Prostate gland (tissue), 2 donors: Measurements from ENCODE around the gene CPLX1. TPM values are rescaled to one million over a fixed set of nuclear protein-coding genes. Genes with fewer than 3 reads are reported as not detected.

Source experiments
- DNase-seq: peaks from one replicate; pipeline ENCODE4 v3.0.0-alpha.2; 2019; ENCODE audit warnings: low spot score
- H3K27ac ChIP-seq, 2 donors: fragments of 200-600 bp; sonication (generic); 2 replicates each; pipeline ENCODE4 v1.5.1; 2017 to 2019
- H3K27me3 ChIP-seq: fragments of 200-600 bp; sonication (generic); replicated peaks from 2 replicates; pipeline ENCODE4 v1.5.1; 2019; ENCODE audit not compliant: insufficient read depth
- H3K36me3 ChIP-seq, 2 donors: fragments of 200-600 bp; sonication (generic); 1 replicate in 1 of 2; 2 replicates in 1 of 2; pipeline versions ENCODE4 v1.5.1 to v1.8.1; 2017 to 2019
- H3K4me1 ChIP-seq: fragments of 200-600 bp; sonication (generic); replicated peaks from 2 replicates; pipeline ENCODE4 v1.5.1; 2019
- H3K4me3 ChIP-seq, 2 donors: fragments of 200-600 bp; sonication (generic); 2 replicates each; pipeline ENCODE4 v1.5.1; 2017 to 2019
- H3K9me3 ChIP-seq: fragments of 200-600 bp; sonication (generic); 2 replicates; pipeline ENCODE4 v1.5.1; 2017
- CTCF ChIP-seq, 4 experiments: fragments of 200-600 bp in 2 of 4; fragments of 450-650 bp in 2 of 4; sonication (generic) in 2 of 4; IDR thresholded peaks; 1 replicate in 3 of 4; 2 replicates in 1 of 4; pipeline ENCODE4 v1.5.1; 2016 to 2019; ENCODE audit warnings: antibody characterized with exemption in 4 of 4, mild to moderate bottlenecking in 2 of 4, moderate library complexity in 2 of 4
- POLR2A ChIP-seq: fragments of 450-650 bp; IDR thresholded peaks from one replicate; pipeline ENCODE4 v1.6.1; 2016; ENCODE audit warnings: antibody characterized with exemption, mild to moderate bottlenecking
- POLR2AphosphoS5 ChIP-seq: sonication (generic); formaldehyde crosslinking; IDR thresholded peaks from one replicate; pipeline ENCODE4 v1.6.1; 2017; ENCODE audit warnings: antibody characterized with exemption
- WGBS: methylation state at CpG from one replicate; pipeline ENCODE4 v1.1.5; 2018; 5-methylcytosine and 5-hydroxymethylcytosine counted together
- intact Hi-C: fragments of 100-400 bp; cut with DNase I; formaldehyde crosslinking; loops from one replicate; pipeline ENCODE4 v1.14.2; 2022
- total RNA-seq, 2 donors: library from RNA; depleted of rRNA; stranded (reverse); fragments of >200 nt; gene quantifications; one replicate each; pipeline ENCODE4 v1.1.0, GENCODE V29; 2016

The CPLX1 gene
- total RNA-seq, 2 donors from 2014 or later, result 2.5 to 4.4 TPM

GRCh38 chr4:823761-824460 is 2.0 kb downstream of the CPLX1 start:
- peaks cover 23% of the 10 kb centered on the region for H3K27me3 ChIP-seq
- 41% methylated on average over 24 of the region's 24 CpGs for WGBS

GRCh38 chr4:823176-823760 is 2.7 kb downstream of the CPLX1 start:
- Histone ChIP-seq H3K27ac (no peak overlapping the region), H3K4me3 (no peak overlapping the region), H3K27me3 (peaks cover 28% of the 10 kb centered on the region), H3K9me3 (no peaks in the 10 kb centered on the region), H3K36me3 (no peaks in the 10 kb centered on the region), H3K4me1 (peaks cover 7% of the 10 kb centered on the region)
- DNase-seq, result no peak
- no peak for TF ChIP-seq CTCF (IDR thresholded peaks at IDR 0.05)
- no peak for TF ChIP-seq POLR2A
- no peak for TF ChIP-seq POLR2AphosphoS5
- intact Hi-C loops, result no loop called here
- WGBS, result 59% methylated on average over 21 of the region's 21 CpGs

More at GRCh38 chr4:823761-824460, 2.0 kb downstream of the CPLX1 start:
- no peak for TF ChIP-seq POLR2A
- no peak for TF ChIP-seq CTCF (IDR thresholded peaks at IDR 0.05)
- no peak for TF ChIP-seq POLR2AphosphoS5
- Histone ChIP-seq H3K9me3 (no peaks in the 10 kb centered on the region), H3K27ac (no peak overlapping the region), H3K4me1 (peaks cover 7% of the 10 kb centered on the region), H3K36me3 (no peaks in the 10 kb centered on the region), H3K4me3 (no peak overlapping the region)
- intact Hi-C loops, result no loop called here
- no peak for DNase-seq

GRCh38 chr4:822361-823175 is 3.4 kb downstream of the CPLX1 start:
- no peak for TF ChIP-seq POLR2AphosphoS5
- TF ChIP-seq CTCF (IDR thresholded peaks at IDR 0.05), result no peak
- TF ChIP-seq POLR2A, result no peak
- intact Hi-C loops, result no loop called here
- peaks cover 28% of the 10 kb centered on the region for H3K27me3 ChIP-seq

GRCh38 chr4:821631-822030 is 4.3 kb downstream of the CPLX1 start:
- Histone ChIP-seq H3K27ac (no peak overlapping the region), H3K36me3 (no peaks in the 10 kb centered on the region), H3K4me1 (peaks cover 6% of the 10 kb centered on the region), H3K9me3 (no peaks in the 10 kb centered on the region), H3K4me3 (no peak overlapping the region), H3K27me3 (peaks cover 28% of the 10 kb centered on the region)
- intact Hi-C loops, result no loop called here
- 76% methylated on average over 16 of the region's 16 CpGs for WGBS
- TF ChIP-seq POLR2AphosphoS5 (no peak), CTCF (IDR thresholded peaks at IDR 0.05) (no peak), POLR2A (no peak)
- DNase-seq, result no peak

More at GRCh38 chr4:822361-823175, 3.4 kb downstream of the CPLX1 start:
- no peak overlapping the region for H3K27ac ChIP-seq
- no peaks in the 10 kb centered on the region for H3K9me3 ChIP-seq
- H3K4me3 ChIP-seq, result no peak overlapping the region
- 36% methylated on average over 24 of the region's 24 CpGs for WGBS
- peaks cover 7% of the 10 kb centered on the region for H3K4me1 ChIP-seq
- H3K36me3 ChIP-seq, result no peaks in the 10 kb centered on the region
- no peak for DNase-seq
